Right lobe of liver (tissue), 4 donors: Measurements from ENCODE around the gene EMILIN2.

Source experiments
- POLR2A ChIP-seq: fragments of 450-650 bp; IDR thresholded peaks from one replicate; pipeline ENCODE4 v1.6.1; 2017; ENCODE audit warnings: antibody characterized with exemption, mild to moderate bottlenecking
- TF ChIP-seq, protein P1 (sequence below), 4 donors: fragments of 200-600 bp in 3 of 4; fragments of 450-650 bp in 1 of 4; IDR thresholded peaks; one replicate each; pipeline versions ENCODE4 v1.5.1 to v1.8.0; 2016 to 2022; ENCODE audit warnings: antibody characterized with exemption in 4 of 4, mild to moderate bottlenecking in 2 of 4
- donor health status: DM: no; HTN: no; CAD: no.
- donor health status: DM: no; HTN: no; CAD: no.
- donor health status: DM: no; HTN: yes; CAD: no.

DNA sequence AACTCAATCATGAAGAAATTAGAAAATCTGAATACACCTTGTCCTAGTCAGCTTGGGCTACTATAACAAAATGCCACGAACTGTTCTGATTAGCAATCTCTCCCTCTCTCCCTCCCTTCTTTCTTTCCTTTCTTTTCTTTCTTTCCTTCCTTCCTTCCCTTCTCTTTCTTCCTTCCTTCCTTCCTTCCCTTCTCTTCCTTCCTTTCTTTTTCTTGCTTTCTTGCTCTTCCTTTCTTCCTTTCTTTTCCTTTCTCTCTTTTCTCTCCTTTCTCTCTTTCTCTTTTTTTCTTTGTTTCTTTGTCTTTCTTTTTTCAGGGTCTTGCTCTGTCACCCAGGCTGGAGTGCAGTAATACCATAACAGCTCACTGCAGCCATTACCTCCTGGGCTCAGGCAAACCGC, 23.6 kb upstream of the EMILIN2 start:
- TF ChIP-seq, protein P1, sequence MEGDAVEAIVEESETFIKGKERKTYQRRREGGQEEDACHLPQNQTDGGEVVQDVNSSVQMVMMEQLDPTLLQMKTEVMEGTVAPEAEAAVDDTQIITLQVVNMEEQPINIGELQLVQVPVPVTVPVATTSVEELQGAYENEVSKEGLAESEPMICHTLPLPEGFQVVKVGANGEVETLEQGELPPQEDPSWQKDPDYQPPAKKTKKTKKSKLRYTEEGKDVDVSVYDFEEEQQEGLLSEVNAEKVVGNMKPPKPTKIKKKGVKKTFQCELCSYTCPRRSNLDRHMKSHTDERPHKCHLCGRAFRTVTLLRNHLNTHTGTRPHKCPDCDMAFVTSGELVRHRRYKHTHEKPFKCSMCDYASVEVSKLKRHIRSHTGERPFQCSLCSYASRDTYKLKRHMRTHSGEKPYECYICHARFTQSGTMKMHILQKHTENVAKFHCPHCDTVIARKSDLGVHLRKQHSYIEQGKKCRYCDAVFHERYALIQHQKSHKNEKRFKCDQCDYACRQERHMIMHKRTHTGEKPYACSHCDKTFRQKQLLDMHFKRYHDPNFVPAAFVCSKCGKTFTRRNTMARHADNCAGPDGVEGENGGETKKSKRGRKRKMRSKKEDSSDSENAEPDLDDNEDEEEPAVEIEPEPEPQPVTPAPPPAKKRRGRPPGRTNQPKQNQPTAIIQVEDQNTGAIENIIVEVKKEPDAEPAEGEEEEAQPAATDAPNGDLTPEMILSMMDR (IDR thresholded peaks at IDR 0.05): no peak
- no peak for TF ChIP-seq POLR2A
